Mesendoderm (in vitro differentiated cells): Measurements from ENCODE around the gene TMEM86B.

Experiments used
- DNase-seq: peaks from one replicate; pipeline ENCODE4 v3.0.0; 2013
- H2AK5ac ChIP-seq: 2 replicates; pipeline ENCODE4 v1.6.1; 2013; ENCODE audit warnings: low read length, inconsistent platforms
- H2BK120ac ChIP-seq: 2 replicates; pipeline ENCODE4 v1.6.1; 2013; ENCODE audit warnings: low read depth, mild to moderate bottlenecking, low read length, moderate library complexity, mixed read lengths
- H2BK15ac ChIP-seq: replicated peaks from 2 replicates; pipeline ENCODE4 v1.6.1; 2013; ENCODE audit warnings: low read depth, mild to moderate bottlenecking, moderate library complexity
- H2BK5ac ChIP-seq: 2 replicates; pipeline ENCODE4 v1.6.1; 2013; ENCODE audit warnings: low read length, inconsistent platforms
- H3K18ac ChIP-seq: 2 replicates; pipeline ENCODE4 v1.6.1; 2013; ENCODE audit warnings: mild to moderate bottlenecking, low read length, mixed read lengths
- H3K23ac ChIP-seq: one replicate; pipeline ENCODE4 v1.6.1; 2013; ENCODE audit warnings: low read length
- H3K27ac ChIP-seq: 2 replicates; pipeline ENCODE4 v1.5.1; 2013; ENCODE audit warnings: low read depth, mild to moderate bottlenecking, inconsistent platforms, low read length, moderate library complexity
- H3K27me3 ChIP-seq: 2 replicates; pipeline ENCODE4 v1.6.1; 2013; ENCODE audit warnings: low read length, control low read depth, mild to moderate bottlenecking, inconsistent platforms; ENCODE audit not compliant: insufficient read depth, poor library complexity
- H3K36me3 ChIP-seq: 2 replicates; pipeline ENCODE4 v1.6.1; 2013; ENCODE audit warnings: low read length, inconsistent platforms; ENCODE audit not compliant: control insufficient read depth, insufficient read depth
- H3K4ac ChIP-seq: one replicate; pipeline ENCODE4 v1.6.1; 2013; ENCODE audit warnings: low read depth, mild to moderate bottlenecking, low read length, moderate library complexity
- H3K4me1 ChIP-seq: 2 replicates; pipeline ENCODE4 v1.6.1; 2013; ENCODE audit warnings: low read depth, low read length, inconsistent platforms; ENCODE audit not compliant: control insufficient read depth
- H3K4me2 ChIP-seq: 2 replicates; pipeline ENCODE4 v1.6.1; 2013; ENCODE audit warnings: low read length
- H3K4me3 ChIP-seq: 2 replicates; pipeline ENCODE4 v1.5.1; 2013; ENCODE audit warnings: mild to moderate bottlenecking, low read length
- H3K56ac ChIP-seq: one replicate; pipeline ENCODE4 v1.6.1; 2013; ENCODE audit warnings: low read length
- H3K79me1 ChIP-seq: 2 replicates; pipeline ENCODE4 v1.6.1; 2013; ENCODE audit warnings: low read length, inconsistent platforms
- H3K79me2 ChIP-seq: 2 replicates; pipeline ENCODE4 v1.6.1; 2013; ENCODE audit warnings: mild to moderate bottlenecking, low read length; ENCODE audit not compliant: control insufficient read depth, insufficient read depth
- H3K9ac ChIP-seq: 2 replicates; pipeline ENCODE4 v1.6.1; 2013; ENCODE audit warnings: low read length, inconsistent platforms
- H4K5ac ChIP-seq: one replicate; pipeline ENCODE4 v1.6.1; 2013; ENCODE audit warnings: low read length
- H4K8ac ChIP-seq: one replicate; pipeline ENCODE4 v1.6.1; 2013; ENCODE audit warnings: low read depth, mild to moderate bottlenecking, control low read depth, low read length, moderate library complexity
- WGBS: extraction: QIAGEN DNeasy Blood & Tissue Kit; methylation state at CpG from one replicate; pipeline ENCODE4 v1.1.7; 2013; ENCODE audit warnings: low lambda C conversion rate, missing lambda C conversion rate; ENCODE audit not compliant: insufficient coverage; ENCODE audit errors: extremely low coverage; 5-methylcytosine and 5-hydroxymethylcytosine counted together

Gene TMEM86B

GRCh38 chr19:55228015-55228391 is 560 bp downstream of the TMEM86B start:
- H3K79me2 ChIP-seq, result no peaks in the 10 kb centered on the region
- WGBS, result no CpG with 5 or more reads among the region's 17 CpGs
- no peak overlapping the region for H3K4me3 ChIP-seq
- no peak overlapping the region for H3K23ac ChIP-seq
- no peak overlapping the region for H3K4ac ChIP-seq
- no peaks in the 10 kb centered on the region for H3K27me3 ChIP-seq
- no peak overlapping the region for H3K18ac ChIP-seq
- no peak overlapping the region for H2AK5ac ChIP-seq
- DNase-seq, result no peak
- H3K4me2 ChIP-seq, result no peak overlapping the region
- H4K8ac ChIP-seq, result no peak overlapping the region
- no peak overlapping the region for H3K9ac ChIP-seq
- no peaks in the 10 kb centered on the region for H3K79me1 ChIP-seq
- H4K5ac ChIP-seq, result no peak overlapping the region
- H3K56ac ChIP-seq, result no peak overlapping the region
- H3K27ac ChIP-seq, result no peak overlapping the region
- no peak overlapping the region for H2BK5ac ChIP-seq
- H2BK120ac ChIP-seq, result no peak overlapping the region
- no peaks in the 10 kb centered on the region for H3K4me1 ChIP-seq
- H2BK15ac ChIP-seq, result no peak overlapping the region
- H3K36me3 ChIP-seq, result peaks cover 14% of the 10 kb centered on the region

- Histone ChIP-seq H2BK5ac (no peak overlapping the region), H3K36me3 (peaks cover 12% of the 10 kb centered on the region), H3K4me2 (no peak overlapping the region), H4K5ac (no peak overlapping the region), H3K4me3 (no peak overlapping the region), H3K9ac (no peak overlapping the region), H2BK15ac (no peak overlapping the region), H3K4ac (no peak overlapping the region), H2BK120ac (no peak overlapping the region), H2AK5ac (no peak overlapping the region), H3K23ac (no peak overlapping the region), H3K79me2 (no peaks in the 10 kb centered on the region), H3K4me1 (no peaks in the 10 kb centered on the region), H4K8ac (no peak overlapping the region), H3K56ac (no peak overlapping the region), H3K27ac (no peak overlapping the region), H3K79me1 (no peaks in the 10 kb centered on the region), H3K18ac (no peak overlapping the region), H3K27me3 (no peaks in the 10 kb centered on the region)
- no peak for DNase-seq
- no CpG with 5 or more reads among the region's 25 CpGs for WGBS
These were observed 1.1 kb downstream of the TMEM86B start for GRCh38 chr19:55227241-55228014.

GRCh38 chr19:55226788-55227187 is 1.8 kb downstream of the TMEM86B start:
- Histone ChIP-seq H2BK5ac (no peak overlapping the region), H3K79me1 (no peaks in the 10 kb centered on the region), H2BK120ac (no peak overlapping the region), H3K56ac (no peak overlapping the region), H3K23ac (no peak overlapping the region), H3K36me3 (peaks cover 10% of the 10 kb centered on the region), H3K18ac (no peak overlapping the region), H3K79me2 (no peaks in the 10 kb centered on the region), H3K4me2 (no peak overlapping the region), H3K4ac (no peak overlapping the region), H4K5ac (no peak overlapping the region), H3K27ac (no peak overlapping the region), H3K27me3 (no peaks in the 10 kb centered on the region), H2BK15ac (no peak overlapping the region), H3K4me3 (no peak overlapping the region), H3K4me1 (no peaks in the 10 kb centered on the region), H3K9ac (no peak overlapping the region), H2AK5ac (no peak overlapping the region), H4K8ac (no peak overlapping the region)
- no peak for DNase-seq
- WGBS, result no CpG with 5 or more reads among the region's 18 CpGs

- Histone ChIP-seq H3K27ac (no peak overlapping the region), H2BK5ac (no peak overlapping the region), H2AK5ac (no peak overlapping the region), H2BK15ac (no peak overlapping the region), H3K4ac (no peak overlapping the region), H3K18ac (no peak overlapping the region), H4K8ac (no peak overlapping the region), H3K79me1 (no peaks in the 10 kb centered on the region), H4K5ac (no peak overlapping the region), H2BK120ac (no peak overlapping the region), H3K4me1 (no peaks in the 10 kb centered on the region), H3K4me3 (no peak overlapping the region), H3K27me3 (no peaks in the 10 kb centered on the region), H3K9ac (no peak overlapping the region), H3K36me3 (peaks cover 9% of the 10 kb centered on the region), H3K4me2 (no peak overlapping the region), H3K23ac (no peak overlapping the region), H3K56ac (no peak overlapping the region), H3K79me2 (no peaks in the 10 kb centered on the region)
- DNase-seq, result no peak
- WGBS, result no CpG with 5 or more reads among the region's 9 CpGs
These were observed 2.3 kb downstream of the TMEM86B start for GRCh38 chr19:55226273-55226672.

- peaks cover 5% of the 10 kb centered on the region for H3K36me3 ChIP-seq
- no peak overlapping the region for H3K4ac ChIP-seq
- no peaks in the 10 kb centered on the region for H3K79me1 ChIP-seq
- H2BK15ac ChIP-seq, result no peak overlapping the region
- no peak overlapping the region for H3K9ac ChIP-seq
- no peak overlapping the region for H2BK120ac ChIP-seq
- no peaks in the 10 kb centered on the region for H3K27me3 ChIP-seq
- H4K5ac ChIP-seq, result no peak overlapping the region
- no peak overlapping the region for H3K4me3 ChIP-seq
- no CpG with 5 or more reads among the region's 7 CpGs for WGBS
- H3K4me1 ChIP-seq, result no peaks in the 10 kb centered on the region
- no peak overlapping the region for H3K27ac ChIP-seq
- no peak overlapping the region for H3K18ac ChIP-seq
- DNase-seq, result peak; percentile 8
- no peak overlapping the region for H2AK5ac ChIP-seq
- no peak overlapping the region for H2BK5ac ChIP-seq
- no peak overlapping the region for H3K23ac ChIP-seq
- no peak overlapping the region for H3K56ac ChIP-seq
- H3K4me2 ChIP-seq, result no peak overlapping the region
- no peak overlapping the region for H4K8ac ChIP-seq
- no peaks in the 10 kb centered on the region for H3K79me2 ChIP-seq
These were observed 3.1 kb downstream of the TMEM86B start for GRCh38 chr19:55225415-55225958.
